GM18873 (cell line): ENCODE data around the gene TTYH3.

Experiments used
- ATAC-seq: cut with Tn5 transposase; IDR thresholded peaks from one replicate; pipeline ENCODE4 v1.9.1; 2021; ENCODE audit warnings: mild to moderate bottlenecking, moderate library complexity, moderate number of reproducible peaks; ENCODE audit not compliant: unreplicated experiment, low FRiP score

The TTYH3 gene

DNA sequence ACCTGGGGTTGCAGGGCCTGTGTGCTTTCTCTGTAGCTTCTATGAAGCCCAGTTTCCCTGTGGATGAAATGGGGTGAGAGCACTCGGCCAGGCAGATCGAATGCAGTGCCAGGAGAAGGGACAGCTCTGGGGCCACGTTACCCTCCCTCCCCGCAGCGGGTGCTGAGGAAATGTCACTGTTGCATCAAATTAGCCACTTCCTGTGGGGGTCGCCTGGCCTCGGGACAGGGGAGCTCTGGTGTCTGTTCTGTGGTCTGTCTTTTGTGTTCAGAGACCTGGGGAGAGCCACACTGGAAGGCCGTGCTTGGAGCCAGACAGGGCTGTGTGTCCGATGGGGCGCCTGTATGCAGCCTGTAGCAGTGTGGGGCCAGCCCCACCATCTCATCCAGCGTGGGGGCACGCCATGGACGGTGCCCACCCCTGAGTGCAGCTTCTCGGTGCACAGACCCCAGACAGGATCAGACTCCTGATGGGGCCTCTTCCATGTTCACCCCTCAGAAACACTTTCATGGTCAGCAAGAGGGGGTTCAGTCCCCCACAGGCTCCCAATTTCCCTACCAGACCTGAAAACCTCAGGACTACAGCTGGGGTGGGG, 13.6 kb downstream of the TTYH3 start:
- peak; percentile 74 for ATAC-seq

DNA sequence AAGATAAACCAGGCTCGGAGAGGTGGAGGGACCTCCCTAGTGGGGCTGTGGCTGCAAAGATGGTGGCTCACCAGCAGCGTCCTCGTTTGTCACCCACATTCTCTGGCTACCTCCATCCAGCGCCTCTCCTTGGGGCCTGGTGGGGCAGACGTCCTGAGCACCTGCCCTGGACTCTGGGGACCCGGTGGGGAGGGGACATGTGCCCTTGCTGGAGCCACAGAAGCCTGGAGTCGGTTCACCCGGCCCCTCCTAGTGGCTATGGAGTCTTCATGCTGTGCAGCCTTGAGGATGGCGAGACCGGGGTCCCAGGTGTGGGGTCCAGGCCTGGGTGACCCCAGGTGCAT, 14.5 kb downstream of the TTYH3 start:
- ATAC-seq: no peak

DNA sequence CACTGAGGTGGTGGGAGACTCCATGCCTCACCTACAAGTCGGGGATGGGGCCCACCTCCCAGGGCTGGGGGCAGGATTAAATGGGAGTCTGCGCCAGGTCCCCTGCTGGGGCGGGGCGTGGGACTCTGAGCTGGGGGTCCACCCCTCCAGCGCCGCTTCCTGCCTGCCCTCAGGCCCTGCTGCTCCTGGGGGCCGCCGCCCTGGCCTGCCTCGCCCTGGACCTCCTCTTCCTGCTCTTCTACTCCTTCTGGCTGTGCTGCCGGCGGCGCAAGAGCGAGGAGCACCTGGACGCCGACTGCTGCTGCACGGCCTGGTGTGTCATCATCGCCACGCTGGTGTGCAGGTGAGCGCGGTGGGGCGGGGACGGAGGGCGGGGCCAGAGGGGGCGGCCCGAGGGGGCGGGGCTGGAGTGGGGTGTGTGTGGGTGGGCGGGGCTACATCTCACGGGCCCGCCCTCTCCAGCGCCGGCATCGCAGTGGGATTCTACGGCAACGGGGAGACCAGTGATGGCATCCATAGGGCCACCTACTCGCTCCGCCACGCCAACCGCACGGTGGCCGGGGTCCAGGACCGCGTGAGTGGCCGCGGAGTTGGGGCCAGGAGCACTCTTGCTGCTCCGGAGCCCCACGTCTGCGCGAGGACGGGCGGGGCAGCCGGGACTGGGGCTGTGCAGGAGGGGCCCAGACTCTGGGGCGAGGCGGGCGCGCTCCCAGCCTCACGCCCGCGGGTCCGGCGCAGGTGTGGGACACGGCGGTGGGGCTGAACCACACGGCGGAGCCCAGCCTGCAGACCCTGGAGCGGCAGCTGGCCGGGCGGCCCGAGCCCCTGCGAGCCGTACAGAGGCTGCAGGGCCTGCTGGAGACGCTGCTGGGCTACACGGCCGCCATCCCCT, 15.1 kb downstream of the TTYH3 start:
- no peak for ATAC-seq

DNA sequence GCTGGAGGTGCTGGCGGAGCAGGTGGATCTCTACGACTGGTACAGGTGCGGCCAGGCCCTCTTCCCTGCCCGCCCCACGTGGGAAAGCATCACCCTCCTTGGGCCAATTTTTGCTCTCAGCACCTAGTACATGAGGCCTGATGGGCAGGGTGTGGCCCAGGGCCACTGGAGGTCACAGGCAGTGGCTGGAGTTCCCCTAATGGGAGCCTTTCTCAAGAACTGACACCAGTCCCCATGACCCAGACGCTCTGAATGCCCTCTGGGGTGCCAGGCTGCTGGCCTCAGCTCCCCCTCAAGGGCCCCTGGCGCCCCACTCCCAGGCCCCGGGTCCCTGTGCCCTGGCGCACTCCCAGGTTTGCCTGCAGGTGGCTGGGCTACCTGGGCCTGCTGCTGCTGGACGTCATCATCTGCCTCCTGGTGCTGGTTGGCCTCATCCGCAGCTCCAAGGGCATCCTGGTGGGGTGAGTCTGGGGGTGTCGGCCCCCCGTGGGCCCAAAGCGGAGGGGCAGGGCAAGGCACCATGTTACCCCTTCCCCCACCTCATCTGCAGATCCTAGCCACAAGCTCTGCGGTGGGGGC, 15.9 kb downstream of the TTYH3 start:
- ATAC-seq: no peak

DNA sequence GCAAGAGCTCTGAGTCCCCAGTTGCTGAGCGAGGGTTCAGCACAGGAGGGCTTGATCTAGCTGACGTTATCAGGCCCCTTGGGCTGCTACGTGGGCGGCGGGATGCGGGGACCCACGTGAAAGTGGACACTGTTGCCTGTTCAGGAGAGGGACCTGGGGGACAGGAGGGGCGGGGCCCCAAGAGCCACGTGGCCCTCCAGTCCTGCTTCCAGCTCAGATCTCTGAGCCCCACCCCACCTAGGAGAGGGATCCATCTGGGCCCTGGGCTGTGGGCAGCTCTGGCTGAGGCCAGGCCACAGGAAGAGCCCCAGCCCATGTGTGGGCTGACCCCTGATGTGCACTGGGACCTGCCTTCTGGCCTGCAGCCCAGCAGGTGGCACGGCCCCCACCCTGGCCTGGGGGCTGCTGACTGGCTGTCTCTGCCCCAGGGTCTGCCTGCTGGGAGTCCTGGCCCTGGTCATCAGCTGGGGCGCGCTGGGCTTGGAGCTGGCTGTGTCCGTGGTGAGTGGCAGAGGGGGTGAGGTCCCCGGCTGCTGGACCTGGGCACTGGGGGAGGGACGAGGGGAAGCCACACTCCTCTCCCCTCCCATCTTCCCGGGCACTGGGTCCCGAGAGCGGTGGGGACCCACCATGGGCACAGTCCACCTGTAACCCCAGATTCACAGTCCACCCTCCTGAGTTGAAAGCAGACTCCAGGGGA, 17.5 kb downstream of the TTYH3 start:
- ATAC-seq: no peak

DNA sequence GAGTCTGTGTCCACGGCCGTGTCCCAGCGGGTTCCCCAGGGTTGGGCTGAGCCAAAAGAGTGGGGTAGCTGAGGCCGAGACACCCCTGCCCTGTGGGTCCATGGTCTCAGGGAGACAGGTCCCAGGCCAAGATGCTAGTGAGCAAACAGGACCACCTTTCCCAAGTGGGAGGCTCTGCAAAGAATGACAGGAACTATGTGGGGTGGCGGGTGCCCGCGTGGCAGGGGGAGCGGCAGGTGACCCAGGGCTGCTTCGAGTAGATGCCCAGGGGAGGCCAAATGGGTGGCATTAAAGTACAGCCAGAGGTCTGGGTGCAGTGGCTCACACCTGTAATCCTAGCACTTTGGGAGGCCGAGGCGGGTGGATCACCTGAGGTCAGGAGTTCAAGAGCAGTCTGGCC, 18.2 kb downstream of the TTYH3 start:
- ATAC-seq: no peak

DNA sequence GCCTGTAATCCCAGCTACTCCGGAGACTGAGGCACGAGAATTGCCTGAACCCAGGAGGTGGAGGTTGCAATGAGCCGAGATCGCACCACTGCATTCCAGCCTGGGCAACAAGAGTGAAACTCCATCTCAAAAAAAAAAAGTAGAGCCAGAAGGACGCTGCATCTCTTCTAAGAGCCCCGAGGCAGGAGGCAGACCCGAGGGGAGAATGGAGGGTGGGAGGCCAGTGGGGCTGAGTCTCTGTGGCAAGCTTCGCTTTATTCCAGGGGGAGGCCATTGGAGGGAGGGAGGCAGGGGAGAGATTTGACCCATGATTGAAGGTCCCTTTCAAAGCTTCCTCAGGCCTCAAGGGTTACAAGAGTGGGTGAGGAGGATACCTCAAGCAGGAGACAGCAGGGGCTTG, 18.7 kb downstream of the TTYH3 start:
- ATAC-seq: no peak

DNA sequence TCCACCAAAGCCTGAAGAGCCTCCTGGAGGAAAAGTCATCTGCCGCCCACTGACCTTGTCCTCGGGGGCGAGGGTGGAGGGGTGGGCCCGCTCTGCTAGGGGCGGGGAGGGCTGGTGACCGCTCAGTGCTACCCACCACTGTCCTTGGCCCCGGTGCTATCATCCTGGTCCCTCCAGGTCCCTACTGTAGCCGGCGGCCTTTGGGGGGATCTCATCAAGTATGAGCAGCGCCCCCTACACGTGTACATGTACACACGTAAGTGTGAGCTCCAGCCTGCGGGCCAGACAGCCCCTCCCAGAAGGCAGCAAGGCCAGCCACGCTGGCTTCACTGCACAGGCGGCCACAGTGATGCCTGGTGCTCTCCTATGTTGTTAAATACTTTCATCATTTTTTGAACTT, 19.6 kb downstream of the TTYH3 start:
- ATAC-seq: no peak

DNA sequence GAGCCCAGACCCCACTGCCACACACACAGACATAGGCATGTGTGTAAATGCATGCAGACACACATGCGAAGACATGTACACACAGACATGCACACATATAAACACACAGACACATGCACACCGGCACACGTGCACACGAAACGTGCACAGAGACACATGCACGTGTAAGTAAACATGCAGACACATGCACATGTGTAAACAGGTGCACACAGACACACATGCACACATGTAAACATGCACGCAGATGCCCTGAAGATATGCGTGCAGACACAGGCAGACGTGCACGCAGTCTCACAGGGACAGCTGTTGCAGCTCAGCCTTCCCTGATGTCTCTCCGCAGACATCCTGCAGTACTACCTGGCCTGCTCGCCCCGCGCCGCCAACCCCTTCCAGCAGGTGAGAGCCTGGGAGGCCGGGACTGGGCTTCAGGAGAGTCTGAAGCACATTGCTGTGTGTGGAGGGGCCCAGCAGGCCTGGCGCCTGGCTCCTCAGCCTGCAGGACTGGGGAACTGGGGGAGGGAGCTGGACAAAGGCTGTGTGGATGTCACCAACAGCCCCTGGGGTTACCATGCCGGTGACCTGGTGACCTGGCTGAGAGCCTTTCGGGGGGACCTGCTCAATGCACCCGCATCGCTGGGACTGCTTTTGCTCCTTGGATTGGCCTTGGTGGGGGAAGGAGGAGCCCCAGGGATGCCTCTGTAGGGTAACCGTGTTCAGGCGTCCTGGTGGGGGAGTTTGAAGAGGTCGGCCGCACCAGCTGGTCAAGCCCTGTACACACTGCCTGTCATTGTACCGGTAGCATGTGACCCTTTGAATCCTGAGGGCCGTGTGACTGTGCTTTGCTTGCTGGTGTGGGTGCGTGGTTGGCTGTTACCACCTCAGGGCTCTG, 20.3 kb downstream of the TTYH3 start:
- no peak for ATAC-seq

DNA sequence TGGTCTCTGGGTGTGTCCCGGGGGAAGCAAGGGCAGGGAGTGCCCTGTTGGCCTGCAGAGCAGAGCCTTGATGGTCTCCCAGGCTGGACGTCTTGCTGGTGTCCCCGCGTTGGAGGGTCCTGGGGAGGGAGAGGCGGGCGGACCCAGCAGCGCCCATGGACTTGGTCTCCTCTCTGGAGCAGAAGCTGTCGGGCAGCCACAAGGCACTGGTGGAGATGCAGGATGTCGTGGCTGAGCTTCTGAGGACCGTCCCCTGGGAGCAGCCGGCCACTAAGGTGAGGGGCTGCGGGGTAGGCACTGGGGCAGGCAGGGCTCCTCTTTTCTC, 20.9 kb downstream of the TTYH3 start:
- ATAC-seq: no peak

DNA sequence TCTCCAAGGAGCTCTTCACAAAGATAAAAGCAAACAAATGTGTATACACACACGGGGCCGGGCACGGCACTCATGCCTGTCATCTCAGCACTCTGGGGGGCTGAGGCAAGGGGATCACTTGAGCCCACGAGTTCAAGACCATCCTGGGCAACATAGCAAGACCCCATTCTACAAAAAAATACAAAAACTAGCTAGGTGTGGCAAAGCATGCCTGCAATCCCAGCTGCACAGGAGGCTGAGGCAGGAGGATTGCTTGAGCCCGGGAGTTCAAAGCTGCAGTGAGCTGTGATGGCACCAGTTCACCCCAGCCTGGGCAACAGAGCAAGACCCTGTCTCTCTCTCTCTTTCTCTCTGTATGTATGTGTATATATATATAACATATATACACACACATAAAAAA, 22.3 kb downstream of the TTYH3 start:
- no peak for ATAC-seq

DNA sequence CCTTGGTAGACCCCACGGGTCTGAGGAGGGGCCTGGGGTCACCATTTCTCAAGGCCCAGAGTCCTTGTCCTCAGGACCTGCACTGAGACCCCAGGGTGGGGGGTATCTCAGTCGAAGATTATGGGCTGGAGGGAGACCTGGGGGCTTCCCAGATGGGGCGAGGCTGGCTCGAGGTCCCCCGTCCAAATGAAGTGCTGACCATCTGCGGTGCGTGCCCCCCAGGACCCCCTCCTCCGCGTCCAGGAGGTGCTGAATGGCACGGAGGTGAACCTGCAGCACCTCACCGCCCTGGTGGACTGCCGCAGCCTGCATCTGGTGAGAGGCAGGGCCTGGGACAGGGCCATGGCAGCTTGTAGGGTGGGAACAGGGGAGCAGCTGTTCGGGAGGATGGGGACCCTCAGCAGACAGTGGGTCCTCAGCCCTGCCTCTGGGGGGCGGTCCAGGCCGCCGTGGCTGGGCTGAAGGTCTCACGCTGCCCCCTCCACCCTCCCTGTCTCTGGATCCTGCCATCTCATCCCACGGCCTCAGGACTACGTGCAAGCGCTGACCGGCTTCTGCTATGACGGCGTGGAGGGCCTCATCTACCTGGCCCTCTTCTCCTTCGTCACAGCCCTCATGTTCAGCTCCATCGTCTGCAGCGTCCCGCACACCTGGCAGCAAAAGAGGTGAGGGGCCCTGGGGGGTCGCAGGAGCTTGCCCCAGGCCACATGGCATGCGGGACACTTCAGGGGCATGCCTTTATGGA, 24.3 kb downstream of the TTYH3 start:
- no peak for ATAC-seq

DNA sequence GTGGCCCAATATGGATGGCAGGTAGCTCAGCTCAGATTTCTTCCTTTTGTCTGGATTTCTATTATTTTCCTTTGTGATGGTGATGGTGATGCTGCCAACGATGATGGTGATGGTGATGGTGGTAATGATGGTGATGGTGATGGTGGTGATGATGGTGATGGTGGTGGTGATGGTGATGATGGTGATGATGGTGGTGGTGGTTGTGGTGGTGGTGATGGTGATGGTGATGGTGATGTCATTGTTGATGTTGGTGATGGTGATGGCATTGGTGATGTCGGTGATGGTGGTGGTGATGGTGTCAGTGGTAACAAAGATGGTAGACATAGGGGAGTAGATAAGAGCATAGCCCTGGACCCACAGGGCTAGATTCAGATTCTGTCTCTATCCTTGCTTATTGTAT, 25.4 kb downstream of the TTYH3 start:
- ATAC-seq: no peak

DNA sequence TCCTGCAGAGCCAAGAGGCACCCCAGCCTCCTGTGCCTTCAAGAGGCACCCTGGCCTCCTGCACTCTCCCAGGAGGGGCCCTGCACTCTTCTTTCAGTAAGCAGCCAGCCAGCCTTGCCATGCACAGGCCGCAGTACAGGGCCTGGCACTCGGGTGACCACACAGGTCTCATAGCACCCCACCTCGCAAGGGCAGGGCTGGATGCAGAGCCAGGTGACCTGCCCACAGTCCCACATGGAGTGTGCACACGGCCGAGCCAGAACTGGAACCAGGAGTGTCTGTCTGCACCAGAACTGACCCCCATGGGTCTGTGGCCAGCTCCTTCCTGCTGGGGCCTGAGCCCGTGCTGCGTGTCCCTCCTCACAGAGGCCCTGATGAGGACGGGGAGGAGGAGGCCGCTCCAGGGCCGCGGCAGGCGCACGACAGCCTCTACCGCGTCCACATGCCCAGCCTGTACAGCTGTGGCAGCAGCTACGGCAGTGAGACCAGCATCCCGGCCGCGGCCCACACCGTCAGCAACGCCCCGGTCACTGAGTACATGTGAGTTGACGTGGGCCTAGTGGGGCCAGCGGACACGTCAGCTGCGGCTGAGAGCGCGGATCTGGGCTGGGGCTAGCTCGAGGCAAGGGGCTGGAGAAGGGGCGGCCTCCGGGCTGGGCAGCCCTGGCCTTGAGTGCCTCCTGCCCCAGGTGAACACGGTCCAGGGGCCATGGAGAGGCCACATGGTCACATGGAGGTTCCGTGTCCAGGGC, 26.3 kb downstream of the TTYH3 start:
- no peak for ATAC-seq

DNA sequence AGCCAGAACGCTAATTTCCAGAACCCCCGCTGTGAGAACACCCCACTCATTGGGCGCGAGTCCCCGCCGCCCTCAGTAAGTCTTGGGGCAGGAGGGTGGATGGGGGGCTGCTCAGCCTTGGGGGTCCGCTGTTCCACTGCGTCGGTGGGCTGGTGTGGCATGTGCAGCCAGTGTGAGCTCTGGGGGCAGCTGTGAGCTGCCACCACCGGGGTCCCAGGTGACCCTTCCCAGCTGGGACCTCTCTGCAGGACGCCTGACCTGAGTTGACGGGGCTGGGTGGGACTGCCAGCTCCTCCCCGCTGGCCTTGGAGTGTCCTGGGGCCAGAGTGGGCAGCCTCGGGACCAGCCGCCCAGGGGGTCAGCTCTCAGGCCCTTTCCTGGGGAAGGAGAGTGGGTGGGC, 27.2 kb downstream of the TTYH3 start:
- no peak for ATAC-seq

DNA sequence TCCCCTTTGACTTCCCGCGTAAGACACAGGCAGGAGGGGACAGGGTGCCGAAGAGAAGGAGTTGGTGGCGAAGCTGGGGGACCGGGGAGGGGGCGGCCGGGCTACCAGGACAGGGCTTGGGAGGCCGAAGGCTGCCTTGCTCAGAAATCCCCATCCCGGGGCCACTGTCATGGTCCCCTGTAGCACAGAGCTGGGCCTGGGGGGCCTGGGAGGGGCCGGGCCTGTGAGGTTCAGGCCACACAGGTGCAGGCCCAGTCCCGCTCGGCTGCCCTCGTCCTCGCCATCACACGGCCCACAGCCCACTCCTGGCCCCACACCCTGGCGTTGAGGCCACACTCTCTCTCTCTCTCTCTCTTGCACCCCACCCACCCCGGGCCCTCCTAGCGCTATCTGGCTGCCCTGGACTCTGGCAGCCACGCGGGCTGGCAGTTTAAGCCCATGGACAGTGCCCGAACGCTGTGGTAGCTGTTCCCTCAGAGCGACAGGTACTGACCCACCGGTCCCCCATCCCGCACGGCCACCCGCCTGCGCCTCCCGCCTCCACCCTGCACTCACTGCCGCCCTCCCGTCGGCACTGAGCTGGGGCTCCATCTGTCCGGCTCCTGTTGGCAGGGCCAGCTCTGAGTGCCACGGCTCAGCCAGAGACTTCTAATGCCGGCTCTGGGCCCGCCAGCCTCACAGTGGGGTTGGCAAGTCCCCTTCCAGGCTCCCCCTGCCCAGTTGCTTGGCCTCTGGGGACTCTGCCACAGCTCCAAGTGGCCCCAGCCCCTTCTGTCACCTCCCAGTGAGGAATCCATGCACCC, 28.0 kb downstream of the TTYH3 start:
- no peak for ATAC-seq

DNA sequence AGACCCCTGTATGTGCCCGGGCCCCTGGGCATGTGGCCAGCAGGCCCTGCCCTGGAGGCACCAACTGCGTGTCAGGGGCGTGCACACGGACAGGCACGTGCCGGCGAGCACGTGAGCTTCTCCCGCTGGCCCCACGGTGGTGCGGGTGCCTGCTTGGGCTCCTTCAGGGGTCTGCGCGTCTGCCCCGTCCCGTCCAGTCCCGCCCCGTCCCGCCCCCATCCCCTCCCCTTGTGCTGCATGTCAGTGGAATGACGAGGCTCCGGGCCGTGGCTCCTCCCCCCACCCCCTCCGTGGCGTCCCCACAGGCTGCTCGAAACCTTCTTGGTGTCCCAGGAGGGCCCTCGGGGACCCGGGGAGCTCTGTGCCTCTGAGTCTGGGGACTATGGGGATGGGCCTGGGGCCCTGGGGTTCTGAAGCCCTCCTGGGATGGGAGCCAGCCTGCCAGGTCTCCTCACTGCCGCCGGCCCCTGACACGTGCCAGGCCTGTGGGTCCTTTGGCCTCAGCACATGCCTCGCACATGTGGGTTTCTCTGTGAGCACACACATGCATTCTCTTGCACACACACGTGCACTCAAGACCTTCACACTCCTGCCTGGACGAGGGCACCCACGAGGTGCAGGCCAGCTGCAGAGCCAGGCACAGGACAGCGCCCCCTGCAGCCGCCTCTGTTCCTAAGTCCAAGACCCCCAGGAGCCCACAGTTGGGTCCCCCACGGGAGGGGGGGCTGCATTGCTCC, 28.7 kb downstream of the TTYH3 start:
- no peak for ATAC-seq

DNA sequence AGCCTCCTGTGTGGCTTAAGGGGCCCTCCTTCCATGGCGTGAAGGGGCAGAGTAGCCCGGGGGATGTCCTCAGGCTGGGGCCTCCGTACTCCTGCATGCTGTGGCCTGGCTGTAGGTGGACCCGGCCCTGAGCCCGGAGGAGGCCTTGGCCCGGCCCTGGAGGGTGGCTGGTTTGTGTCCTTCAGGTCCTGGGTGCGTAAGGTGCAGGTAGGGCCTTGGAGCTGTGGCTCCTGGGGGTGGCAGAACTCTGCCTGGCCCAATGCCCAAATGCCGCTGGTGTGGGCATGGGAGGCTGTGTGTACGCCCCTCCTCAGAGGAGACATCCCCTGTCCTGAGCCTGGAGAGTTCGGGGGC, 29.3 kb downstream of the TTYH3 start:
- no peak for ATAC-seq
